HL-60/S4 (cell line): ENCODE measurements around the gene TTC39C.

Experiments
- in situ Hi-C: fragments of 300-500 bp; cut with MboI; formaldehyde crosslinking; loops from 2 replicates; pipeline ENCODE4 v1.14.3; 2022; ENCODE audit warnings: low sequenced_read_pairs

Gene TTC39C

GRCh38 chr18:24075767-24076597 lies 61.4 kb downstream of the TTC39C start:
- in situ Hi-C loops: no loop called here

DNA sequence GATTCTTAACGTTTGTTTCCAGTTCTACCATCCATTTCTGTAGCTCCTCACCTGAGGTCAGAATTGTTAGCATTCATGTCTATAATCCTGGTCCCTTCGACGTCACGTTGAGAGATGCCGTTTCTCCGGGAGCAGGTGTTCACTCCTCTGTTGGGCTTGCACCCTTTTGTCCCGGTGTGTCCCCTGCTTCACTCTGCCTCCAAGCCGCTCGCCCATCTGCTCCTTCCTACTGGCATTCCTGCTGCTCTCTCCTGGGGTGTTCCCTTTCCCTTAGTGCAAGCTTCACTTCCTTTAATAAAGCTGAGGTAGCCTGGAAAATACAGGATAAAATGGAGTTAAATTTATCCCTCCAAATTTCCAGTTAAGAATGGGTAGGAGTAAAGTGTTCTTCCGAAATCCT lies 62.4 kb downstream of the TTC39C start:
- in situ Hi-C loops: no loop called here

GRCh38 chr18:24078391-24078790 lies 63.8 kb downstream of the TTC39C start:
- in situ Hi-C loops: no loop called here

DNA sequence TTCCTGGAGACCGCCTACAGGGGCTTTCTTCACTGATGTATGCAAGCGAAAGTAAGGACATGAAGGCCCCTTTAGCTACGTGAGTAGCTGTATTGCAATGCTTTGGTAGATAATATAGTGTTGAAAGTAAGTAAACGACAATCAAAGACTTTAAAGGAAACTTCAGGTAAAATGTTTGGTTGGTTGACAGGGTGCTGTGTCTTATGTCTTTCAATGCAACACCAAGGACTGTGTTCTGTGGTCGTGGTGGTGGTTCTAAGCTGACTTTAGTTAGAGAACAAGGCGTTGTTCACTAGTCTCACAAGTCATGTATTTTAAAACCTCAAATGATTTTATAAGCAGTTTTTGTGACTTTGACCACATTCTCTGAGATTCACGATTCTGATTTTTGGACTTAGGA lies 66.3 kb downstream of the TTC39C start:
- in situ Hi-C loops: no loop called here

DNA sequence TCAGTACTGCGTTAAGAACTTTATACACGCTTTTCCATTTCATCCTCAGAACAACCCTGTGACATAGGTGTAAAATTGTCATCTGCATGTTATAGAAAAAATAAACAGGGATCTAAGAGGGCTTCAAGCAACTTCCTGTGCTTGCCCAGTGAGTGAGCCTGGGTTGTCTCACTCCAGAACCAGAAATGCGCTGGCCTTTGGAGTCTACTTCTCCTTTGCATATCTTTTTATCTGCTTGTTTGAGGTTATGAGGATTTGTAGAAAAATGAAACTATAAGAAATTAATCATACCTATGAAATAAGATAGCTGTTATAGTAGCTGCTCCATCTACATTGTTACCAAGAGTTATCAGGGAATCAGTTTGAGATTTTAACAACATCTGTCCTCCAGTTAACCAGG lies 69.0 kb downstream of the TTC39C start:
- in situ Hi-C loops: no loop called here

DNA sequence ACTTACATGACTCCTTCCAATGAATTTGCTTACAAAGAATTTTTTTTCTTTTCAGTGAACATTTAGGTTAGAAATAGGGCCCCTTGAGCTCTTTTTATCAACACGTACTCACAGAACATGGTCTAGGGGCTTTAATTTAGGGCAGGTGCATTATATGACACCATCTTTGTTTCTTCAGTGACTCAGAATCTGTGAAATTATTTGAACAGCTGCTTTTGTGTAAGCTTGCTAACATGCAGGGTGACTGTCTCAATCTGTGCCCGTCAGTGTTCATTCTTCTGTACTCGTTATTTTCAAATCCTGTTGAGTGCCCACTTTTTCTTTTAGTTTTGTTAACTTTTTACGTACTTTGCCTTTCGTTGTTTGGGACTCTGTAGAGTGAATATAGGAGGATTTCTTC lies 71.5 kb downstream of the TTC39C start:
- in situ Hi-C loops: no loop called here

GRCh38 chr18:24089076-24089475 lies 74.5 kb downstream of the TTC39C start:
- in situ Hi-C loops: no loop called here

DNA sequence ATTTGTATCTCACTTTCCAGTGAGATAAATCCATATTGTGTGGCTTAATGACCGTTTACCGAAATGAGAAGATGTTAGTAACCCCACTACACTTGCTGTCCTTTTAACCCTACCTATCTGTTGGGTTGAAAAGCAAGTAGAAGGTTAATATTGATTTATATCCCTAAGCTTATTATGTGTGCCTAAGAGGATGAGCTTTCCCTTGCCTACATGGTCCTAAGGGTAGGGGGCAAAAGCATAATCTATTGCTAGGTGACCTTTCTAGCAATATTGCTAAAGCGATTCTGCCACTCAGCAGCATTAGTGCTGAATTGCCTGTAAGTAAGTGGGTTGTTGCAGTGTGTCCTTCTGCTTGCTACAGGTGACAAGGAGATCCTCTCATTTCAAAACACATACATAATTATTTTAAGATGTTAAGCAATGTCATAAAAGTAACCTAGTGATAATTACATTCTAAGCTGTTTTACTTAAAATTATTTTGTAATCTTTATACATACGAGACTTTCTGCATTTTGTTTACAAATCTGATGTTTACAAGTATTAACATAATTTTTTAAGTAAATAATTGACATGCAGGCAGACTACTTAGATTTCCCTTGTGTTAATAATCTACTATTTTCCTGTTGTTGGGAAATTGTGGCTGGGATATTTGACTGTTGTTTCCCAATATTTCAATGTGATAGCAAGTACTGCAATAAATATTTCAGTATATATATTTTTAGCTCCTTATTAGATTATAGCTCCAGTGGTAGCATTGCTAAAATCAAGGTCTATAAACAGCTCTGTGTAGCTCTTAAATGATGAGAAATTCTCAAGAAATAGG lies 75.2 kb downstream of the TTC39C start:
- in situ Hi-C loops: no loop called here

- in situ Hi-C loops: no loop called here
Observed at GRCh38 chr18:24090876-24091275, 76.3 kb downstream of the TTC39C start.

DNA sequence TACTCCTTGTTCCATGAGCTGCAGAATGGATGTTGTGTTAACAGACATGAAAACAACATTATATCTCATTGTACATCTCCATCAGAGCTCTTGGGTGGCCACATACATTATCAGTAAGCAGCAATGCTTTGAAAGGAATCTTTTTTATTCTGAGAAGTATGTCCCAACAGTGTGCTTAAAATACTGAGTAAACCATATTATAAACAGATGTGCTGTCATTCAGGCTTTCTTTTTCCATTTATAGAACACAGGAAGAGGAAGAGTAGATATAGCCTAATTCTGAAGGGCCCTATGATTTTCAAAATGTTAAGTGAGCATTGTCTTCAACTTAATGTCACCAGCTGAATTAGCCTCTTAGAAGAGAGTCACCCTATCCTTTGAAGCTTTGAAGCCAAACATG lies 80.0 kb downstream of the TTC39C start:
- in situ Hi-C loops: no loop called here

DNA sequence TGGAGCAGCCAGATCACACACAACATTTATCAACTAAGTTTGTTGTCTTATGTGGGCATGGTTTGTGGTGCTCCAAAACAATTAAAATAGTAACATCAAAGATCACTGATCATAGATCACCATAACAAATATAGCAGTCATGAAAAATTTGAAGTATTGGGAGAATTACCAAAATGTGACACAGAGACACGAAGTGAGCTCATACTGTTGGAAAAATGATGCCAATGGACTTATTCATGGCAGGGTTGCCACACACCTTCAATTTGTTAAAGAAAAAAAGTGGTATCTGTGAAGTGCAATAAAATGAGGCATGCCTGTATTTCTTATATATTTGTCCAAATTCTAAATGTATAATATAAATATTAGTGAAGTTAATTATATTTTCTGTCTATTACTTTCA lies 81.4 kb downstream of the TTC39C start:
- in situ Hi-C loops: no loop called here

DNA sequence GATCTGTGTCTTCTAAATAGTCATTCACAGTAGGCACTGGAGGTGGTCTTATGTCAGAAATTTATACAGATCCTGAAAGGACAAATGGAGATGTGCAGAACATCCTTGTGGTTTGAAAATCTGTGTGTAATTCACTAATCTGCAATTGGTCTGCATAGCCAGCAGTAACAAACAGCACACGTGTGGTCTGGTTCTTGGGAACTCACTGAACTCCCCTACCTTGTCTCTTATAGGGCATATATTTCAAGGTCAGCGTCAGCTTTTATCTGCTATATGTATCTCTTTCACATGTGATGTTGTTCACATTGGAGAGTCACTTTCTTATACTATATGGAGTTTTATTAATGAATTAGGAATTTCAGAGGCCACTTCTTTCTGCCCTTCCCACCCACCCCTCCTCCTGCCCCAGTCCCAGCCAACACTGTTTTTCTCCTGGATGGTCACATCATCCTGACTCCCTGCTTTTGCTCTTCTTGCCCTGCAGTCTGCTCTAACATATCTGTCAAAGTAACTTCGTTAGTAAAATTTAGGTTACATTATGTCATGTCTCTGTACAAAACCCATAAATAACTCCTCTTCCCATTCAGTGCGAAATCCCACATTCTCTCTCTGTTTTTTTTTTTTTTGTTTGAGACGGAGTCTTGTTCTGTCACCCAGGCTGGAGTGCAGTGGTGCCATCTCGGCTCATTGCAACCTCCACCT lies 88.9 kb downstream of the TTC39C start:
- in situ Hi-C loops: loop anchor here (25.0 kb wide), 2 partner anchors 491 to 591 kb away; partner anchors contain the start of gene RMC1

GRCh38 chr18:24104486-24104885 lies 89.9 kb downstream of the TTC39C start:
- in situ Hi-C loops: loop anchor here (25.0 kb wide), 2 partner anchors 492 to 592 kb away; partner anchors contain the start of gene RMC1

- in situ Hi-C loops: loop anchor here (25.0 kb wide), 2 partner anchors 496 to 596 kb away; partner anchors contain the start of gene RMC1
Observed at GRCh38 chr18:24108641-24109040, 94.1 kb downstream of the TTC39C start.

GRCh38 chr18:24111936-24112335 lies 97.4 kb downstream of the TTC39C start:
- in situ Hi-C loops: loop anchor here (25.0 kb wide), 2 partner anchors 500 to 600 kb away; partner anchors contain the start of gene RMC1

- in situ Hi-C loops: loop anchor here (25.0 kb wide), 2 partner anchors 500 to 600 kb away; partner anchors contain the start of gene RMC1
Observed at GRCh38 chr18:24112464-24112863, 97.9 kb downstream of the TTC39C start.

- in situ Hi-C loops: loop anchor here (25.0 kb wide), 2 partner anchors 501 to 601 kb away; partner anchors contain the start of gene RMC1
Observed at GRCh38 chr18:24112874-24113615, 98.5 kb downstream of the TTC39C start.

DNA sequence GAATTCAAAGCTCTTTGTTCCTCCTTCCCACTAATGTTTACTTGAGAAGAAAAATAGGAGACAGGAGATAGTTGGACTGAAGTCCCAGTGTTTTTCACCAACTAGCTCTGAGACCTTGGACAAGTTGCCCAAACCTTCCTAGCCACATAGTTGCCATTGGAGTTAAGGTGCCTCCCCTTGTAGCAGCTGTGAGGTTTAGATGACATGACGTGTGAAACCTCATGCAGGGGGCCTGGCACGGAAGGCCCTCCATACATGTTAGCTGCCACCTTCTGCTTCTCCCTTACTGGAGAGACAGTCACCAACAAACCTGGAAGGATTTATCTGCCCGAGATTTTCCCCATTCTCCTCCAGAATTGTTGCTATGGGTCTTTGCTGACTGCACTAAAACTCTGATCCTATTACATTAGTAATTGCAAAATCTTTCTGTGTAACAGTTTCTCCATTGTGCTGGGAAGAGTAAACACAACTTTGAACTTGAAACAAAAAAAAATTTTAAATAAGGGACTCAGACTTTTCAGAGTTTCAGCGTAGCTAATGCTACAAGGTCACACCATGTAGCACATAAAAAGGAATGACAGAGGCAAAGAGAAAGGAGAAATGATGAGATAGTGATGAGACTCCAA lies 100.5 kb downstream of the TTC39C start:
- in situ Hi-C loops: loop anchor here (25.0 kb wide), 2 partner anchors 503 to 603 kb away; partner anchors contain the start of gene RMC1

DNA sequence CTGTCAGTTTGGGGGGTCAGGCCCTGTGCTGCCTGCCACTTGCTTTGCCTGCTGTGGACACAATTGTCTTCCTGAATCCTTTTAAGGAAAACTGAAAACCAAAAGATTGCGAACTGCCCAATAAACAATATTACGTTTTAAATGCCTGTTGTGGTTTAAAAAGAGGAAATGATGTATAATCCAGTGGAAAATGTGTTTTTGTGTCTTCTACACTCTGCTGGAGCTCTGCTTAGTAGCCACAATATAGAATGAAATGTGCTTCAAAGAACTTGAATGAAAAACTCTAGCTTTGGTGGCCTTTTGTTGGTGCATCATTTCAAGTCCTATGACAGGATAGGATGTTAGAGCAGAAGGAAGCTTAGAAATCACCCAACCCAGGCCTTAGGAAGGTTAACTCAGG lies 101.1 kb downstream of the TTC39C start:
- in situ Hi-C loops: loop anchor here (25.0 kb wide), 2 partner anchors 503 to 603 kb away; partner anchors contain the start of gene RMC1
